ENCODE data around the gene FBXL7. TPM values are rescaled to one million over a fixed set of nuclear protein-coding genes. Genes with fewer than 3 reads are reported as not detected.

The FBXL7 gene
- total RNA-seq, 1 donor from 2014 or later: 12.3 TPM

DNA sequence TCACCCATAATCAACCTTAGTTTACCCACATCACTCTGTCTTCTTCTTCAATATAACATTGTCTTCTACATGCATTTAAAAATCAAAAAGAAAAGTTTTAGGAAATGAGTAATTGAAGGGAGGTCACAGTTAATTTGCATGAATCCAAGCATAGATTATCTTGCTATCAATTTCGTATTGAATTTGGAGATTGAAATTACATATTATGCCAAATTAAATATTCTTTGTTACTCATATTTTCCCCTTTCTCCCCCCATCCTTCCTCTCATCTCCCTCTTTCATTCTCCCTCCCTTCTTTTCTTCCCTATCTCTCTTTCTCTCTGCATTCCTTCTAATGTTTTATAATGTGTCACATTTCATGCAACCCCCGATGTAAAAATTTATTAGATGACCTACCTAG, 303.3 kb downstream of the FBXL7 start:
- H3K36me3 ChIP-seq: peaks cover 4% of the 10 kb centered on the region
- H2AFZ ChIP-seq (replicated peaks): no peak overlapping the region
- H3K9me3 ChIP-seq (ENCODE audit: low read depth): no peaks in the 10 kb centered on the region
- no peak overlapping the region for H3K27ac ChIP-seq
- Mint-ChIP-seq H3K27ac (no peak overlapping the region), H3K4me3 (no peak overlapping the region), H3K27me3 (ENCODE audit: insufficient read depth, low read depth) (peaks cover 3% of the 10 kb centered on the region), H3K36me3 (peaks cover 10% of the 10 kb centered on the region), H3K9me3 (peaks cover 36% of the 10 kb centered on the region), H3K4me1 (peaks cover 13% of the 10 kb centered on the region)
- H4K20me1 ChIP-seq (ENCODE audit: low read depth): no peaks in the 10 kb centered on the region
- no peaks in the 10 kb centered on the region for H3K27me3 ChIP-seq
- H3K9ac ChIP-seq: no peak overlapping the region
- no peaks in the 10 kb centered on the region for H3K4me1 ChIP-seq
- DNase-seq (ENCODE audit: low spot score): no peak
- no peaks in the 10 kb centered on the region for H3K79me2 ChIP-seq (ENCODE audit: low read depth)
- no peak overlapping the region for H3K4me3 ChIP-seq
- no peak overlapping the region for H3K4me2 ChIP-seq
- no peaks in the 10 kb centered on the region for H3F3A ChIP-seq (ENCODE audit: low read depth)
- TF ChIP-seq, protein P1, sequence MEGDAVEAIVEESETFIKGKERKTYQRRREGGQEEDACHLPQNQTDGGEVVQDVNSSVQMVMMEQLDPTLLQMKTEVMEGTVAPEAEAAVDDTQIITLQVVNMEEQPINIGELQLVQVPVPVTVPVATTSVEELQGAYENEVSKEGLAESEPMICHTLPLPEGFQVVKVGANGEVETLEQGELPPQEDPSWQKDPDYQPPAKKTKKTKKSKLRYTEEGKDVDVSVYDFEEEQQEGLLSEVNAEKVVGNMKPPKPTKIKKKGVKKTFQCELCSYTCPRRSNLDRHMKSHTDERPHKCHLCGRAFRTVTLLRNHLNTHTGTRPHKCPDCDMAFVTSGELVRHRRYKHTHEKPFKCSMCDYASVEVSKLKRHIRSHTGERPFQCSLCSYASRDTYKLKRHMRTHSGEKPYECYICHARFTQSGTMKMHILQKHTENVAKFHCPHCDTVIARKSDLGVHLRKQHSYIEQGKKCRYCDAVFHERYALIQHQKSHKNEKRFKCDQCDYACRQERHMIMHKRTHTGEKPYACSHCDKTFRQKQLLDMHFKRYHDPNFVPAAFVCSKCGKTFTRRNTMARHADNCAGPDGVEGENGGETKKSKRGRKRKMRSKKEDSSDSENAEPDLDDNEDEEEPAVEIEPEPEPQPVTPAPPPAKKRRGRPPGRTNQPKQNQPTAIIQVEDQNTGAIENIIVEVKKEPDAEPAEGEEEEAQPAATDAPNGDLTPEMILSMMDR (IDR thresholded peaks at IDR 0.05): no peak
- TF ChIP-seq EZH2phosphoT487 (IDR thresholded peaks at IDR 0.05): no peak
- TF ChIP-seq EZH2 (IDR thresholded peaks at IDR 0.05): no peak

DNA sequence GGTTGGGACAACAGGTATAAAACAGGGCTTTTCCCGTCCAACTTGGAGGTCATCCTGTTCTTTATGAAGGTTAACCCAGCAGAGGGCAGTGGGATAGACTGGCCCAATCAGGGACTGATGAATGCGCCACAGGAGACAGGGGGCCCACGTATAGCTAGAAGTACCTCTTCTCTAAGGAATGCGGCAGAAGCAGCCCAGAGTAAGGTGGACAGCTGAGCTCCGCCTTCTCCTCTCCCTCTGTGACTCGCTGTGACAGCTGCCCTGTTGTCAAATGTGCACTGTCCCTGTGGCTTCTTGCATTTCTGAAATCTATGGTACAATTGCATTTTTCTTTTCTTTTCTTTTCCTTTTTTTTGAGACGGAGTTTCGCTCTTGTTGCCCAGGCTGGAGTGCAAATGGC, 306.6 kb downstream of the FBXL7 start:
- no peak for DNase-seq (ENCODE audit: low spot score)
- H3F3A ChIP-seq (ENCODE audit: low read depth): no peaks in the 10 kb centered on the region
- no peak overlapping the region for H3K27ac ChIP-seq
- no peak overlapping the region for H3K4me3 ChIP-seq
- no peak overlapping the region for H2AFZ ChIP-seq (replicated peaks)
- Mint-ChIP-seq H3K27me3 (ENCODE audit: insufficient read depth, low read depth) (no peaks in the 10 kb centered on the region), H3K4me1 (peaks cover 20% of the 10 kb centered on the region), H3K27ac (no peak overlapping the region), H3K9me3 (peaks cover 30% of the 10 kb centered on the region), H3K36me3 (peaks cover 7% of the 10 kb centered on the region), H3K4me3 (no peak overlapping the region)
- no peak overlapping the region for H3K4me2 ChIP-seq
- no peaks in the 10 kb centered on the region for H4K20me1 ChIP-seq (ENCODE audit: low read depth)
- no peaks in the 10 kb centered on the region for H3K4me1 ChIP-seq
- no peaks in the 10 kb centered on the region for H3K79me2 ChIP-seq (ENCODE audit: low read depth)
- no peak overlapping the region for H3K9ac ChIP-seq
- H3K36me3 ChIP-seq: peaks cover 4% of the 10 kb centered on the region
- TF ChIP-seq EZH2 (IDR thresholded peaks at IDR 0.05) (no peak), EZH2phosphoT487 (IDR thresholded peaks at IDR 0.05) (no peak)
- H3K9me3 ChIP-seq (ENCODE audit: low read depth): no peaks in the 10 kb centered on the region
- H3K27me3 ChIP-seq: no peaks in the 10 kb centered on the region

GRCh38 chr5:15807248-15807647, 307.3 kb downstream of the FBXL7 start:
- Mint-ChIP-seq H3K9me3 (peaks cover 31% of the 10 kb centered on the region), H3K27ac (no peak overlapping the region), H3K4me1 (peaks cover 20% of the 10 kb centered on the region), H3K4me3 (no peak overlapping the region), H3K27me3 (ENCODE audit: insufficient read depth, low read depth) (no peaks in the 10 kb centered on the region), H3K36me3 (peaks cover 7% of the 10 kb centered on the region)
- Histone ChIP-seq H2AFZ (replicated peaks) (no peak overlapping the region), H3K79me2 (ENCODE audit: low read depth) (no peaks in the 10 kb centered on the region), H3K4me2 (no peak overlapping the region), H3K9ac (no peak overlapping the region), H3K27me3 (no peaks in the 10 kb centered on the region), H3K4me1 (no peaks in the 10 kb centered on the region), H3K4me3 (no peak overlapping the region), H3K36me3 (peaks cover 4% of the 10 kb centered on the region), H3F3A (ENCODE audit: low read depth) (no peaks in the 10 kb centered on the region), H3K27ac (no peak overlapping the region), H4K20me1 (ENCODE audit: low read depth) (no peaks in the 10 kb centered on the region), H3K9me3 (ENCODE audit: low read depth) (no peaks in the 10 kb centered on the region)
- TF ChIP-seq, protein P1 (IDR thresholded peaks at IDR 0.05): no peak
- TF ChIP-seq EZH2phosphoT487 (IDR thresholded peaks at IDR 0.05) (no peak), EZH2 (IDR thresholded peaks at IDR 0.05) (no peak)
- no peak for DNase-seq (ENCODE audit: low spot score)

DNA sequence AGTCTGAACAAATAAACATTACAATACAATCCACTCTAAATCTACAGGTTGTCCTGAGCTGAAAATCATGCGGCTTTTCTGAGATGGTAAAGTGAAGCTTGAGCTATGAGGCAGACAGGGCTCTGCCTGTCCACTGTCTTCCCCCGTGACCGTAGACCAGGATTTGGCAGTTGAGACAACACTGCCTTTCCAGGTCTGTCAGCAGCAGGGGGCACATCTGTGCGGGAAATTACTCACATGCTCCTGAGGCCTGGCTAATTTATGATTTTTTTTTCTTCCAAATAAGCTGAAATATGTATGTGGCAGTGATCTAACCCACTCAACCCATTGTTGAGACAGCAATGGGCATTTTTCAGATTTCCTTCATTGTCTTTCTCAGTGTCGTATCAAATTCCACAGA, 307.9 kb downstream of the FBXL7 start:
- Histone ChIP-seq H3K9ac (no peak overlapping the region), H3K4me3 (no peak overlapping the region), H2AFZ (replicated peaks) (no peak overlapping the region), H3K9me3 (ENCODE audit: low read depth) (no peaks in the 10 kb centered on the region), H3K27me3 (no peaks in the 10 kb centered on the region), H4K20me1 (ENCODE audit: low read depth) (no peaks in the 10 kb centered on the region), H3K4me1 (no peaks in the 10 kb centered on the region), H3K27ac (no peak overlapping the region), H3K79me2 (ENCODE audit: low read depth) (no peaks in the 10 kb centered on the region), H3K4me2 (no peak overlapping the region), H3F3A (ENCODE audit: low read depth) (no peaks in the 10 kb centered on the region), H3K36me3 (peaks cover 4% of the 10 kb centered on the region)
- Mint-ChIP-seq H3K27ac (no peak overlapping the region), H3K27me3 (ENCODE audit: insufficient read depth, low read depth) (no peaks in the 10 kb centered on the region), H3K4me3 (no peak overlapping the region), H3K9me3 (peaks cover 34% of the 10 kb centered on the region), H3K4me1 (peaks cover 20% of the 10 kb centered on the region), H3K36me3 (peaks cover 7% of the 10 kb centered on the region)
- no peak for DNase-seq (ENCODE audit: low spot score)
- TF ChIP-seq EZH2 (IDR thresholded peaks at IDR 0.05): no peak
- TF ChIP-seq EZH2phosphoT487 (IDR thresholded peaks at IDR 0.05): no peak
- TF ChIP-seq, protein P1 (IDR thresholded peaks at IDR 0.05): no peak
